Heart left ventricle (tissue), 13 donors: ENCODE data around the gene MEGF8.

ENCODE experiments used
- POLR2A ChIP-seq, 2 donors: fragments of 450-650 bp; IDR thresholded peaks; one replicate each; pipeline ENCODE4 v1.6.1; 2017; ENCODE audit warnings: antibody characterized with exemption in 2 of 2, mild to moderate bottlenecking in 2 of 2, moderate library complexity in 2 of 2
- TF ChIP-seq, protein P1 (sequence below), 12 donors: fragments of 200-600 bp; sonication (generic) in 4 of 12; IDR thresholded peaks; one replicate each; pipeline versions ENCODE4 v1.5.0 to v1.8.0; 2018 to 2022; ENCODE audit warnings: antibody characterized with exemption in 12 of 12, mild to moderate bottlenecking in 5 of 12
- donor health status: ischemic (EF 13 %, LVEDD 7.1; RV severe dilation, severe dysfunction).
- donor health status: DM: no; HTN: yes; CAD: no.
- donor health status: DM: no; HTN: no; CAD: no.
- donor health status: ischemic (EF 25% LVEDD 6.9; RV normal size, moderate dysfunction).
- donor health status: ischemic (EF 25% LVEDD 5.7; RV mildly dilated, moderate dysfunction).
- donor health status: ischemic (EF 35%, LVEDD 5.7; RV mildly dilated, moderate dysfunction).
- donor health status: nonischemic (EF 11% LVEDD 7.7; RV severe dilation, severe dysfunction).
- donor health status: DM: yes; HTN: yes; CAD: no.
- donor health status: PGD.
- donor health status: ischemic (EF 29% LVEDD 5.4; RV normal size, mild dysfunction).
- donor health status: nonischemic (EF 23%, LVEDD 6.1; RV moderate dilation, normal function).

DNA sequence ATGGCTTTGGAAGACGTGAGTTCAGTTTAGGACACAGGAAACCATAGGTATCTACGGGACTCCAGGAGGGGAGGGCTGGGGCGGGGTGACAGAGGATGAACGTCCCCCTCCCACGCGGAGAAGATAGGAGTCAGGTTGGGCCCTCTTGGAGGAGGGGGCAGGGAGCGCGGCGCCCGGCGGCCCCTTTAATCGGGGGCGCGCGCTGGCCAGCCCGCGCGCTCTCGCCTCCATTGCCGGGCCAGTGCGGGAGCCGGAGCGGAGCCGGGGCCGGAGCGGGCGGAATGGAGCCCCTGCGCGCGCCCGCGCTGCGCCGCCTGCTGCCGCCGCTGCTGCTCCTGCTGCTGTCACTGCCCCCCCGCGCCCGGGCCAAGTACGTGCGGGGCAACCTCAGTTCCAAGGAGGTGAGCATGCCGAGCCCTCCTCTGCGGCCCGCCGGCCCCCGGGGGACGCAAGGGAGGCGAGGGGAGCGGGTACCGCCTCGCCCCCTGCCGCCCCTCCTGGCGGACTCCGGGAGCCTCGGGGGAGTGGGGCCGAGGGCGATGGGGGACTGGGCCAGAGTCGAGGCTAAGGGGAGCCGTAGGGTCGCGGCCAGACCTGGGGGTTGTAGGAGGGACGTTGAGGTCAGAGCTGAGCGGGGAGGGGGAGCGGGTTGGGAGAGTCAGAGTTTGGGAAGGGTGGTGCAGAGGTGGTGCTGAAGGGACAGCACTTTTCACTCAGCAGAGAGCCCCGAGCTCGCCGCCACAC, 12.2 kb upstream of the MEGF8 start, which contains the start of gene TMEM145:
- TF ChIP-seq, protein P1, sequence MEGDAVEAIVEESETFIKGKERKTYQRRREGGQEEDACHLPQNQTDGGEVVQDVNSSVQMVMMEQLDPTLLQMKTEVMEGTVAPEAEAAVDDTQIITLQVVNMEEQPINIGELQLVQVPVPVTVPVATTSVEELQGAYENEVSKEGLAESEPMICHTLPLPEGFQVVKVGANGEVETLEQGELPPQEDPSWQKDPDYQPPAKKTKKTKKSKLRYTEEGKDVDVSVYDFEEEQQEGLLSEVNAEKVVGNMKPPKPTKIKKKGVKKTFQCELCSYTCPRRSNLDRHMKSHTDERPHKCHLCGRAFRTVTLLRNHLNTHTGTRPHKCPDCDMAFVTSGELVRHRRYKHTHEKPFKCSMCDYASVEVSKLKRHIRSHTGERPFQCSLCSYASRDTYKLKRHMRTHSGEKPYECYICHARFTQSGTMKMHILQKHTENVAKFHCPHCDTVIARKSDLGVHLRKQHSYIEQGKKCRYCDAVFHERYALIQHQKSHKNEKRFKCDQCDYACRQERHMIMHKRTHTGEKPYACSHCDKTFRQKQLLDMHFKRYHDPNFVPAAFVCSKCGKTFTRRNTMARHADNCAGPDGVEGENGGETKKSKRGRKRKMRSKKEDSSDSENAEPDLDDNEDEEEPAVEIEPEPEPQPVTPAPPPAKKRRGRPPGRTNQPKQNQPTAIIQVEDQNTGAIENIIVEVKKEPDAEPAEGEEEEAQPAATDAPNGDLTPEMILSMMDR (IDR thresholded peaks at IDR 0.05): peak in 5 of 12 donors; percentile 7 to 38 (median 23)
- no peak for TF ChIP-seq POLR2A (IDR thresholded peaks at IDR 0.05)
